HepG2 (cell line): Measurements from ENCODE around the gene NDFIP2.

ENCODE experiments used
- BRD4 ChIP-seq: sonication (generic); formaldehyde crosslinking; IDR thresholded peaks from 2 replicates; pipeline ENCODE4 v1.4.0; 2020; ENCODE audit warnings: missing genetic modification reagents
- EZH2 ChIP-seq: conservative IDR thresholded peaks from 2 replicates; pipeline ENCODE4 v1.6.1; 2012; ENCODE audit warnings: mild to moderate bottlenecking, low read depth, low read length, moderate library complexity
- MAFK ChIP-seq, 2 experiments: IDR thresholded peaks in 1 of 2; conservative IDR thresholded peaks in 1 of 2; 2 replicates each; pipeline ENCODE4 v1.6.1; 2011; ENCODE audit warnings: improper control_type of control experiment in 2 of 2, low read length in 2 of 2
- NPAS2 ChIP-seq: sonication (generic); formaldehyde crosslinking; IDR thresholded peaks from 2 replicates; pipeline ENCODE4 v1.8.0; 2022; ENCODE audit warnings: mild to moderate bottlenecking, missing genetic modification reagents, borderline replicate concordance
- POLR2AphosphoS5 ChIP-seq: IDR thresholded peaks from 2 replicates; pipeline ENCODE4 v1.6.1; 2012; ENCODE audit warnings: low read depth, low read length
- RELA ChIP-seq: sonication (generic); formaldehyde crosslinking; IDR thresholded peaks from 2 replicates; pipeline ENCODE4 v1.4.0; 2020; ENCODE audit warnings: missing genetic modification reagents
- SALL1 ChIP-seq: sonication (generic); formaldehyde crosslinking; IDR thresholded peaks from 2 replicates; pipeline ENCODE4 v1.8.0; 2022; ENCODE audit warnings: mild to moderate bottlenecking, missing genetic modification reagents
- SMC3 ChIP-seq: IDR thresholded peaks from 2 replicates; pipeline ENCODE4 v1.6.1; 2011; ENCODE audit warnings: low read length, improper control_type of control experiment
- SPEN ChIP-seq: sonication (generic); formaldehyde crosslinking; IDR thresholded peaks from 2 replicates; pipeline ENCODE4 v1.5.1; 2020; ENCODE audit warnings: low read depth, mild to moderate bottlenecking, missing genetic modification reagents
- SRF ChIP-seq: IDR thresholded peaks from 2 replicates; pipeline ENCODE4 v1.6.1; 2011; ENCODE audit warnings: mild to moderate bottlenecking, low read depth, low read length, moderate library complexity
- TSC22D2 ChIP-seq: sonication (generic); formaldehyde crosslinking; IDR thresholded peaks from 2 replicates; pipeline ENCODE4 v1.5.1; 2020; ENCODE audit warnings: missing genetic modification reagents, mild to moderate bottlenecking, borderline replicate concordance
- ZNF101 ChIP-seq: sonication (generic); formaldehyde crosslinking; IDR thresholded peaks from 2 replicates; pipeline ENCODE4 v1.4.0; 2020; ENCODE audit warnings: mild to moderate bottlenecking, low read depth, missing genetic modification reagents, borderline replicate concordance
- TF ChIP-seq, protein P1 (sequence below): sonication (generic); formaldehyde crosslinking; IDR thresholded peaks from 2 replicates; pipeline ENCODE4 v1.5.0; 2020; ENCODE audit warnings: mild to moderate bottlenecking, missing genetic modification reagents, moderate library complexity
- TF ChIP-seq, protein P2 (sequence below): IDR thresholded peaks from 2 replicates; pipeline ENCODE4 v1.6.1; 2016; ENCODE audit warnings: missing compliant biosample characterization, missing genetic modification reagents, borderline replicate concordance

DNA sequence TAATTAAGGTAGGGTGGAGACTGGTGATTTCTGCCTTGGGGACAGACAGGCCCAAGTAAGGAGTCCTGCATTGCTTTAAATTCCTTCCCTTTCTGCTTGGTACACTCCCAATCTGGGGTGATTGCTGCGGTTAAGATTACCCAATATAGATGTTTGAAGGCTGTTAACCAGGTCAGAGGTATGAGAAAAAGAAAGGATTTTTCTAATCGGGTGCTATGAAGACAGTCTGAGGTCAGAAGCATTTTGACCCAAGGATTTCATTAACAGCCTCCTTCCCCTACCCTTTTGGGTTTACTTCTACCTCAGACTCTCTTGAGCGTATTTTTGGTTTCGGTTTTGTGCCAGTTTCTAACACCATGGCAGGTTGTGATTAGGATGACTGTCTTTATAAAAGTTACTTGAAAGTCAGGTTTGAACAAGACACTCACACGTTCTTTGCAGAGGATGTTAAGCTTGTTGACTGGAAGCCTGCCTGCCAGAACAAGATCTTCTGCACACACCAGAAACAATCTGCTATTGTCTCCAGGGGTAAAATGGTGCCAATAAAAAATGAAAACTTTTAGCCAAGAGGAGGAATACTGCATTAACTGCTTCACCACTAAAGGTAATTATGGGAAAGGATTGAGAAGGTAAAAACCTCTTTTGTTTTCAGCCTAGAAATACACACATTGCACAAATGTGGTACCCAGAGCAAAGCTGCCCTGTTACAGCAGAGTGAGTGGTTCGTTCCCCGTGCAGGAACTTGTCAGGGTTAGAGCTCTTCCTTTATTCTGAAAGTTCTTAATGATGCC lies 108.8 kb downstream of the NDFIP2 start:
- TF ChIP-seq ZNF101 (CRISPR knock-in tag): no peak
- TF ChIP-seq MAFK (conservative IDR thresholded peaks at IDR 0.05 in 1 of 2, IDR thresholded peaks at IDR 0.05 in 1 of 2; ENCODE audit: low read length in 2 of 2): no peak
- TF ChIP-seq SRF: no peak
- TF ChIP-seq RELA (CRISPR knock-in tag): no peak
- TF ChIP-seq SMC3: no peak
- no peak for TF ChIP-seq SPEN
- no peak for TF ChIP-seq TSC22D2
- TF ChIP-seq BRD4 (CRISPR knock-in tag): no peak
- no peak for TF ChIP-seq POLR2AphosphoS5
- TF ChIP-seq, protein P1, sequence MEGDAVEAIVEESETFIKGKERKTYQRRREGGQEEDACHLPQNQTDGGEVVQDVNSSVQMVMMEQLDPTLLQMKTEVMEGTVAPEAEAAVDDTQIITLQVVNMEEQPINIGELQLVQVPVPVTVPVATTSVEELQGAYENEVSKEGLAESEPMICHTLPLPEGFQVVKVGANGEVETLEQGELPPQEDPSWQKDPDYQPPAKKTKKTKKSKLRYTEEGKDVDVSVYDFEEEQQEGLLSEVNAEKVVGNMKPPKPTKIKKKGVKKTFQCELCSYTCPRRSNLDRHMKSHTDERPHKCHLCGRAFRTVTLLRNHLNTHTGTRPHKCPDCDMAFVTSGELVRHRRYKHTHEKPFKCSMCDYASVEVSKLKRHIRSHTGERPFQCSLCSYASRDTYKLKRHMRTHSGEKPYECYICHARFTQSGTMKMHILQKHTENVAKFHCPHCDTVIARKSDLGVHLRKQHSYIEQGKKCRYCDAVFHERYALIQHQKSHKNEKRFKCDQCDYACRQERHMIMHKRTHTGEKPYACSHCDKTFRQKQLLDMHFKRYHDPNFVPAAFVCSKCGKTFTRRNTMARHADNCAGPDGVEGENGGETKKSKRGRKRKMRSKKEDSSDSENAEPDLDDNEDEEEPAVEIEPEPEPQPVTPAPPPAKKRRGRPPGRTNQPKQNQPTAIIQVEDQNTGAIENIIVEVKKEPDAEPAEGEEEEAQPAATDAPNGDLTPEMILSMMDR: no peak
- TF ChIP-seq, protein P2, sequence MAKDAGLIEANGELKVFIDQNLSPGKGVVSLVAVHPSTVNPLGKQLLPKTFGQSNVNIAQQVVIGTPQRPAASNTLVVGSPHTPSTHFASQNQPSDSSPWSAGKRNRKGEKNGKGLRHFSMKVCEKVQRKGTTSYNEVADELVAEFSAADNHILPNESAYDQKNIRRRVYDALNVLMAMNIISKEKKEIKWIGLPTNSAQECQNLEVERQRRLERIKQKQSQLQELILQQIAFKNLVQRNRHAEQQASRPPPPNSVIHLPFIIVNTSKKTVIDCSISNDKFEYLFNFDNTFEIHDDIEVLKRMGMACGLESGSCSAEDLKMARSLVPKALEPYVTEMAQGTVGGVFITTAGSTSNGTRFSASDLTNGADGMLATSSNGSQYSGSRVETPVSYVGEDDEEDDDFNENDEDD (CRISPR knock-in tag): no peak
- TF ChIP-seq EZH2: no peak
- TF ChIP-seq NPAS2: no peak
- TF ChIP-seq SALL1 (CRISPR knock-in tag): no peak
